Fibroblast of gingiva (primary cell): Measurements from ENCODE around the gene RREB1.

Source experiments
- DNase-seq: peaks from one replicate; pipeline ENCODE4 v3.0.0-alpha.2; 2011; ENCODE audit warnings: low read depth

RREB1 gene

DNA sequence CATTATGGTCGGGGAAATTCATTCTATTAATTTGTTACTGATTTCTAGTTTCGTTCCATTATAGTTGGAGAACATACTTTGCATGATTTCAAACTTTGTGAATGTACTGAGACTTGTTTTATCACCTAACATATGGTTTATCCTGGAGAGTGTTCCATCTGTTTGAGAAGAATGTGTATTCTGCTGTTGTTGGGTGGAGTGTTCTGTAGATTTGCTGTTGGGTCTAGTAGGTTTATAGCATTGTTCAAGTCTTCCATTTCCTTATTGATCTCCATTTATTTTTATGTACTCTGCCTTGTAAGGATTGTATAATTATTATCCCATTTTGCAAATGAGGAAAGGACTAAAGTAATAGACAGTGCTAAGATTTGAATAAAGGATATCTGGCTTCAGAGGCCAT is 85.4 kb downstream of the RREB1 start:
- DNase-seq, result no peak

- no peak for DNase-seq
Observed at GRCh38 chr6:7194657-7195056, 86.9 kb downstream of the RREB1 start.

DNA sequence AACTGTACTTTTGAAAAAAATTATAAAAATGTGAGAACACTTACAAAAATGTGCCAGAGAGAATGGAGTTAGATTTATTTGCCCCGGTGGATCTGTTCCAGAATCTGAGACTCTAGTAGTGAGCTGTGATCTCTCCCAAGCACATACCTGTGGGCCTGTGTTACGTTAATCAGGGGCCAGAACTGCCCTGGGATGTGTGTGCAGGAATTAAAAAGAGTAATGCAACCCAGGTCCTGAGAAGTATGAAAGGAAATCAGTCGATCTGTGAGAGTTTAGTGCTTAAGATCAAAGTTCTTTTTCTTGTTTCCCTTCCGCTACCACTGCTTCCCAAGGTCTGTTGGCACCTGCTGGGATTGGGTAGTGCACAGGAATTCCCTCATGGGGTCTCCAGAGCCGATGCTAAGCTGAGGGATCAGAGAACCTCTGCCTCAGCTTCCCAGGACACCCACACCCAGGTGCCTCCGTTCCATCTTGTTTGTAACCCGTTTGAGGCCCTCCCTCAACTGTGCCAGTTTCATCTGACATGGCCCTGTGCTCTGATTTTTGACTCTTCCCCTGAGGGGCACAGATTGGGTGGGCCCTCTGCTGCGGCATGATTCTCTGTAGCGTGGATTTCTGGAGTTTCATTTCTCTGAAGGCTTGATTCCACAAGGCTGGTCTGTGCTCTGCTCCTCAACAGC is 87.7 kb downstream of the RREB1 start:
- no peak for DNase-seq

GRCh38 chr6:7196019-7196402 is 88.2 kb downstream of the RREB1 start:
- DNase-seq, result no peak

DNA sequence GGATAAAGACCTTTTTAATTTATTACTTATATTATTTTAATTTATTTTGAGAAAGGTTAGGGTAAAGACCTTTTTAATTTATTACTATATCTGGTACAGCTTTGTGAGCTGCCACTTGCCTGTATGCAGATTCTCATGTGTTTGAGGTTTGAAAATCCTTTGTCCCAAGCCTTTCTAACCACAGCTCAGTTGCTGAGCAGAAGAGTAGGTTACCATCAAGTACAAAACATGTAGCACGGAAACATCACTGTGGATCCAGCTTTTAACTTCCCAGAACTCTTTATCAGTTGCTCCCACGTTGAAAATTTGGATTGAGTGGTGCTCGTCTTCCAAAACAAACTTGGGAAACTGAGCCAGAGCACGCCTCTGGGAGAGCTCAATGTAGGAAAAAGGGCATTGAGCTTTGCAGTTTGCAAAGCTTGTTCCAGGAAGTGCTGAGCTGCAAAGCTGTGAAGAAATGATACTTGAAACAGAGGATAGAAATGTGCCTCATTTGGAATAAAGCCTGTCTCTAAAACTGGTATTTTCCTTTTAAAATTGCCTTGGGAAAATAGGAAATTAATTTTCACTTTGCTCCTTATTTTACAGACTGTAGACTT is 89.0 kb downstream of the RREB1 start:
- DNase-seq, result no peak

- DNase-seq, result no peak
Observed at GRCh38 chr6:7197747-7198146, 90.0 kb downstream of the RREB1 start.

DNA sequence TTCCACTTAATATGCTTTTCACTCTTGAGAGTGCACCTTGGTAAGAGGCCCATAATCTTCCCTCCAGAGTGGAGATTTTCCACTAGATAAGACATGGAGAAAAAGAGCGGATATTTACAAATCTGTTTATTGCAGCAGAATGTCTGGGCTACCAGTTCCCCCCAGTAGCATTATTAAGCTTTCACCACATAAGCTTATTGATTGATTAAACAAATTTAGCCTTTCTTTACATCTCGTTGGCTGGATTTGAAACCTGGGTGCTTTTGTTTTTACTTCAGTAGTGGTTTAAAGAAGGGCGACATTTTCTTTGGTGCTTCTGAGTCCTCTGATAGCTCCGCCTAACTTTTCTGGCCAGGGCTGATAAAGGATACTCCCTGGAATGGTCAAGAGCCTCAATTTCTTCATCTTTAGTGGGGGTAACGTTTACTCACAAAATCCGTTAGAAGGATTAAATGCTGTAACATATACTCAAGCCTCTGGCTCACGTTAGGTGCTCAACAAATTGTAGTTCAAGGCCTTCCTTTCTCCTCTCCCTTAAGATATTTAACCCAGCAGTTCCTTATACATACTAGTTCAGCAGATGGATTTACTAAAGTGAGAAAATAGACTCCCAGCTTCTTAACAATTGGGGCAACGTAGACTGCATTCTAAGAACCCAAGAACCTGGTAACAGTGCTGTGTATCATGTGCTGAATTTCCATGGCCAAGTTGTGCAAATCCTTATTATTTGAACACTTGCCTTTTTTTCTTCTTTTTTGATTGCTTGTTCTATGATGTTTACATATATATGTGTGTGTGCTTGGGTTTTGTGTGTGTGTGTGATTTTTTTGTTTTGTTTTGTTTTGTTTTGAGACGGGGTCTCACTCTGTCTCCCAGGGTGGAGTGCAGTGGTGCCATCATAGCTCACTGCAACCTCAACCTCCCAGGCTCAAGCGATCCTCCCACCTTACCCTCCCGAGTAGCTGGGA is 91.4 kb downstream of the RREB1 start:
- no peak for DNase-seq

- no peak for DNase-seq
Observed at GRCh38 chr6:7200598-7201443, 93.1 kb downstream of the RREB1 start.

DNA sequence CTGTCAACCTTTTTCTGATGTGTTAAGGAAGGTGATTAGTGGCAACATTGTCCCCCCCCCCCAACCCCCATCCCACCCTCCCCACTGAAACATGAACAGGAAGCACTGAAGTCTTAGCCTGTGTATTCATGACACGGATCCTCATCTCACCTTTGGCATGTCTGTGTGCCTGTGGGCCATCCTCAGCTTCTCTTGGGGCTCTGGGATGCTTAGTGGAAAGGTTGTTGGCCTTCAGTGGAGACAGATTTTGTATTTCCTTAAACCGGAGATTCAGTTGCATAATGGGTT is 93.6 kb downstream of the RREB1 start:
- no peak for DNase-seq

GRCh38 chr6:7201732-7202541 is 94.2 kb downstream of the RREB1 start:
- DNase-seq, result no peak

DNA sequence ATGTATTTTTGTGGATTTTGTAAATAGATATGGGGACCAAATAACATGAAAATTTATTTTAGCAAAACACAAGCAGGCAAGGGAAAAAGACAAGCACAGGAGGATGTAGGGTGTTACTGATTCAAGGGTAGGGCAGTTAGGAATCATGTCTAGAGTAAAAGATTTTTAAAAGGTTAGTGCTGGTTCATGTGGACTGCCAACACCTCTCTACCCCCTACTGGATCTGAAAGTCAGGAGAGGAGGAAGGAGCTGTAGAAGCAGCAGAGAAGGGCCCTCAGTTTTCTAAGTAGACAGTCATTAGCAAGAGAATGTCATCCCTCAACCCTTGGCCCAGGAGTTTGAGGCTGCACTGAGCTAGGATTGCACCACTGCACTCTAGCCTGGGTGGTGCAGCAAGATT is 95.2 kb downstream of the RREB1 start:
- no peak for DNase-seq

DNA sequence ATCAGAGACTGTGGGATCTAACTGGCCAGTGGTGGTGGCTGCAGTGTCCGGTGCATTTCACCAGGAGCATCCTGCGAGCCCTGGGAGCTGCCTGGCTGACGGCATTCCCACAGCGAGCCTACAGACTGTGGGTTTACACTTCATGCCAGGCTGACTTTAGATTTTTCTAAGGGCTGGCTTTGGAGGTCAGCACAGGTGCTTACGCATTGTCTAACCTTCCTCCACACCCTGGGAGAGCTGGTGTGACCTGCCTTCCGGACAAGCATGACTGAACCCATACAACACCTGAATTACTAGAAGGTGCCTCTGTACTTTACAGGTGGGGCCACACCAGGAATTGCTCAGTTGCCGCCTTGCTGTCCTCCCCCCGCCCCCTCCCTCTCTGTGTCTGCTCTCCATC is 96.2 kb downstream of the RREB1 start:
- DNase-seq, result no peak

DNA sequence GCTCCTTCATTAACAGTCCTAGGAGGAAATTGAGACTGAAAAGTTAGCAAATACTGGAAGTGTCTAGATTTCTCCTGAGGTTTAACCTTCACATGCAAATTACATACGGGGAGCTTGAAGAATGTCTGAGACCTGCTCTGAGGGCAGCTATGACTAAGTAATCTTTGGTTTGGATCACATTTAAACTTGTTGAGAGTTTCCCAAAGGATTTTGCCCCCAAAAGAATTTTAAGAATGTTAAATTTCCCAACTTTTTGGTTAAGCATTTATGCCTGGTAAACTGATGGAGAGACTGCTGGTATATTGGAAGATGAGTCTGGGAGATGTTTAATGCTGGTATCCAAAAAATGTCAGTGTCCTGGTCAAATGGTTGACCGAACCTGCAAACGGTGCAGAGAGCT is 97.0 kb downstream of the RREB1 start:
- DNase-seq, result peak; percentile 19

GRCh38 chr6:7207720-7208119 is 100.0 kb downstream of the RREB1 start:
- DNase-seq, result no peak

- no peak for DNase-seq
Observed at GRCh38 chr6:7213416-7213815, 105.7 kb downstream of the RREB1 start.

DNA sequence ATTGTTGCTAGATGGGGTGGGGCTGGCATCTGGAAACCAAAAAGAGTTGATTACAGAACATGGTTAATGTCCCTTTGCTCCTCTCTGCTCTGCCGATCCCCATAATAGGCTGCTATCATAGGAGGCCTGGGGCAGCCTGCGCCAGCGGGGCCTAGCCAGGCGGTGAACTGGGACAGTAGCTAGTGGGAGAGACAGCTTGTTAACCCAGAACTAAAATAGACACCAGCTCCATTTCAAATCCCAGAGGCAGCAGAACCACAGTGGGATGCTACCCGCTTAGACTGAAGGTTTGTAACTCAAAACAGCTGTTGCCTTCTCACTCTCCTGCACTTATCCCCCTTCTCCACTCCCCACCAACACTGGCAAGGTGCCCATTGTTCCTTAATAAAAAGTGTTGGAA is 106.7 kb downstream of the RREB1 start:
- DNase-seq, result no peak

DNA sequence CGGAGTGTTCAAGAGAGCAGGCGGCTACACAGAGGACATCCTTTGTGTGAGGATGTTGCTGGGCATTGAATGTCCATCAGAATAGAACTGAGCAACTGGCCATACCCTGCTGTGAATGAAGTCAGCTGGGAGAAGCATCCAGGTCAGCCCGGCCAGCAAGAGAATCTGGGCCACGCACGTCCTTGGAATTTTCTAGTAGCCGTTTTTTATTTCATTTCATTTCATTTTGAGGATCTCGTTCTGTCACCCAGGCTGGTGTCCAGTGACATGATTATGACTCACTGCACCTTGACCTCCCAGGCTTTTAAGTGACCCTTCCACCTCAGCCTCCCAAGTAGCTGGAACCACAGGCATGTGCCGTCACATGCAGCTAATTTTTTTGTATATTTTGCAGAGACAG is 107.4 kb downstream of the RREB1 start:
- peak; percentile 49 for DNase-seq

- no peak for DNase-seq
Observed at GRCh38 chr6:7215798-7216231, 108.1 kb downstream of the RREB1 start.

GRCh38 chr6:7216941-7217621 is 109.3 kb downstream of the RREB1 start:
- no peak for DNase-seq

- DNase-seq, result no peak
Observed at GRCh38 chr6:7218406-7218988, 110.7 kb downstream of the RREB1 start.
